NCI-H345 treated with DMSO at 0.1 percent for 48 hours (cell line): ENCODE results near the gene KMT5C.

Experiments
- DNase-seq: peaks from one replicate; lab custom pipeline; 2025; ENCODE audit not compliant: unreplicated experiment; lab: John Stamatoyannopoulos, UW

KMT5C gene

GRCh38 chr19:55384131-55384919, 44.6 kb downstream of the KMT5C start, which contains the start of gene TMEM238:
TMEM238 (minus strand) TSS chr19:55384292; CDS start chr19:55384259, 33 bp downstream.
- DNase-seq: no peak

DNA sequence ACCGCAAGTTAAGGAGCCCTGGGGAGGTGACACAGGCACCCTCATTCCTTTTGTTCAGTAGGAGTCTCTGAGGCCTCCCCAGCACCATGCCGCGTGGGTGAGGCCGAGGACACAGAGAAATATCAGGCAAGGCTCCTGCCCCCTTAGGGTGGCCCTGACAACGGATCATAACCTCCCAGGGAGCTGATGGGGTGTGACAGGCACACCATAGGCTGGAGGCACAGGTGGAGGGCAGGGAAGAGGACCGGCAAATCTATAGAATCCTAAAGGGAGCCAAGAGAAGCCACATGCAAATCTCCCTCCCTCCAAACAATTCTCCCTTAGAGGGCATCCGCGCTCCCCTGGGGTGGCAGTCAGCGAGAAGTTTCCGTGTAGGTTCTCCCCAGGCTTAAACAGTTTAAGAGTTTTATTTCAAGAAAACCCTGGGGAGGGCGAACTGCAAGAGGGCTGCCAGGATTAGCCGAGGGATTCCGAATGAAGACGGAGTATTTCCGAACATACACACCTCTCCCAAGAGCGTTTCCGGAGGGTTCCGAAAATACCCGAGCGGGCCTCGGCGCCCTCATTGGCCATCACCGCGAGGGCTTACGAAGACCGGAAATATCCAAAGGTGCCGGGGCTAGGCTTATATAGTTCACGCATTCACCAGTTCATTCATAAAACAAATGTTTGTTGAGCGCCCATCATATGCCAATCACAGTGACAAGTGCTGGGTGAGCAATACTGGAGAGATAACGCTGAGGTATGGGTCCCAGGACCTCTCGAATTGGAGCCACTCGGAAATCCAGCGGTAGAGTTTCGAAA, 45.4 kb downstream of the KMT5C start:
- DNase-seq: peak; percentile 90

DNA sequence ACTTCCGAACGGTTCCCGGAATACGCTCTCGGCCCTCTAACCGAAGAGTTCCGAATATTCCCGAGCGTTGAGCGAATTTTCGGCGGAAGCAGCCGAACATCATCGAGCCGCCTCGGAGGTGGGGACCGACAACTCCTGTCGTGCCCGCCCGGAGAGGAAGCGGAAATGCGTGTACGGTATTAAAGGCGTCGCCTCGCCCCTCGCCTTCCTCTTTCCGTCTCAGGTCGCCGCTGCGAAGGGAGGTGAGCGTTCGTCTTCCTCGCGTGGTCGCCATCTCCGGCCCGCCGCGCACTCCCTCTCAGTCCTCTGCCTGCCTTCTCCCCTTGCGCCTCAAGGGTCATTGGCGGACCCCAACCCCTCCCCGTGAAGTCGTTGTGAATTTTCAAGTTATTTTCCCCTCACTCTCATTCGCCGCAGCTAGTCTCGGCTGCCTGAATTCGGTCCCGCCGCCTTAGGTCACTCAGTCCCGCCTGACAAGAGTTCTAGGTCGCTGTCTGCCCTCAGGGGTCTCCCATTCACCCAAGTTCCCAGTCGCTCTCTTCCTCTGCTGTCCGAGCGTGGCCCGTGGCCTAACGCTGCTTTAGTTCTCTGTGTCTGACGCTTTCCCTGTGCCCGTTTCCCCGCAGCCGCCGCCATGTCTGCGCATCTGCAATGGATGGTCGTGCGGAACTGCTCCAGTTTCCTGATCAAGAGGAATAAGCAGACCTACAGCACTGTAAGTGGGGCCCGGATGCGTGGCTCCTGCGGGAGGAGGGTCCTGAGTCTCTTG, 46.2 kb downstream of the KMT5C start, which contains the start of gene RPL28:
Gene RPL28, plus strand, starts transcription at position 209 of the 769 bp plus-strand sequence. Its CDS starts 426 bp downstream, at position 635.
- DNase-seq: peak; percentile 90

- no peak for DNase-seq
Measured at GRCh38 chr19:55386493-55386971, 46.9 kb downstream of the KMT5C start.

- DNase-seq: no peak
Measured at GRCh38 chr19:55387736-55388497, 48.2 kb downstream of the KMT5C start.

- no peak for DNase-seq
Measured at GRCh38 chr19:55389386-55390317, 50.0 kb downstream of the KMT5C start.

DNA sequence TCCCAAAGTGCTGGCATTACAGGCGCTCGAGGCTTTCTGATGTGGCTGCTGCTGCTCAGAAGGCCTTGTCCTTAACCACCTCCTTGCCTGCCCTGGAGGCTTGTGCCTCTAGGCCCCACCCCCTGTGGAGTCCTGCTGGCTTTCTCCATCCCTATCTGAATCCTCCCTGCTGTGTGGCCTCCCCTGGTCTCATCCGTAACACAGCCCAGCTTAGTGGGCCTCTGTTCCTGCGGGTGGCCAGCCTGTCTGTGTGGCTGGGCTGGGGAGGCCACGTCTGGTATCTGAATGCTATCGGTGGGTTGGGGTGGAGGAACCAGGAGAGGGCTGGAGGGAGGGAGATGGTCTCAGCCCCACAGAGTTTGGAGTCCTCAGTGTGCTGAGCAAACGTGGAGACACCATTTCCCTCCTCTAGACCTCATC, 50.8 kb downstream of the KMT5C start:
- DNase-seq: no peak

DNA sequence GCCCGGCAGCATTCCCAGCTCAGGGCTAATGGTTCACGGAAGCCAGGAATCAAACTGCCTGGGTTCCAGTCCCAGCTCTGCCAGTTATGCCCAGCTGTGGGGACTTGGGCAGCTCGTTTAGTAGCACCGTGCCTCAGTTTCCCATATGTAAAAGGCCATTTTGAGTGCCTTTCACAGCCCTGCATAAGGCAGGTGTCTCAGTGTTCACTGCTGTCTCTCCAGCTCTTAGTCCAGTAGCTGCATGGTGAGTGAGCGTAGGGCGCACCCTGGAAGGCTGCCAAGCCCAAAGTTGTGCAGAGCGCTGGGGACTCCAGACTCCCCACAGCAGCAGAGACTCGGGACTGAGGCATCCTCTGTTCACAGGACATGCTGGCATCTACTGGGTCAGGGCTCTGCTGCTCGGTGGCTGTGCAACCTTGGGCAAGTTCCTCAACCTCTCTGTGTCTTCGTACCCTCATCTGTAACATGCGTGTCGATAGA, 51.6 kb downstream of the KMT5C start:
- DNase-seq: no peak

DNA sequence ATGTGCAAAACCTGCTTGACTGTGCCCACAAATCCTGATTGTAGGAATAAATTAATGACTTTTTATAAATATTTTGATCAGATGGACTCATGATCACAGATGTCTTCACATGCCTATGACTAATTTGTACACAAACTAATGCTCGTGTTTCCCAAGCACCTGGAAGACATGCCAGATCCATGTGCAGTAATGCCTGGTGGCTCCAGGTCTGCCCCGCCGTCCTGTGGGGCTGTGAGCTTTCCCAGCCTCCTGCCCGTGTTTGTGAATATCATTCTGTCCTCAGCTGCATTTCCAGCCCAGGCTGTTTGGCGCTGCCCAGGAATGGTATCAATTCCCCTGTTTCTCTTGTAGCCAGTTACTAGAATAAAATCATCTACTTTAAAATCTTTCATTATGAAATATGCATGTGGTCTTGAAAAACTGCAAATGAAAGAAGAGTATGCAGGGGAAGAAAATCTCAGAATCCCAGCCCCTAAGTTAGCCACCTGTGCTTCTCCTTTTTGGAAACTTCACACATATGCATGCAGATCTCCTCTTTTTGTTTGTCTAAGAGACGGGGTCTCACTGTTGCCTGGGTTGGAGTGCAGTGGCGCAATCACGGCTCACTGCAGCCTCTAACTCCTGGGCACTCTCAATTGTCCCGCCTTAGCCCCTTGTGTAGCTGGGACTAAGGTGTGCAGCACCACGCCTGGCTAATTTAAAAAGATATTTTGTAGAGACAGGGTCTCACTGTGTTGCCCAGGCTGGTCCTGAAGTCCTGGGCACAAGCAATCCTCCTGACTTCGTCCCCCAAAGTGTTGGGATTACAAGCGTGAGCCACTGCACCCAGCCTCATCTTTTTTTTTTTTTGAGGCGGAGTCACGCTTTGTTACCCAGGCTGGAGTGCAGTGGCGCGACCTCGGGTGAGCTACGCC, 52.3 kb downstream of the KMT5C start:
- no peak for DNase-seq

GRCh38 chr19:55392820-55393761, 53.4 kb downstream of the KMT5C start:
- DNase-seq: no peak
